Large intestine (tissue), 3 donors: ENCODE data around the gene ITM2C. TPM values are rescaled to one million over a fixed set of nuclear protein-coding genes. Genes with fewer than 3 reads are reported as not detected.
A peak's percentile ranks its signal among the peaks of the same experiment; 100 is the strongest.

Experiments
- DNase-seq, 2 donors: peaks; one replicate each; pipeline versions ENCODE4 v3.0.0 to v3.0.0-alpha.2; 2013
- H3K27ac ChIP-seq: one replicate; pipeline ENCODE4 v1.5.1; 2013; ENCODE audit warnings: low read length
- H3K27me3 ChIP-seq: 2 replicates; pipeline ENCODE4 v1.6.1; 2013; ENCODE audit warnings: low read length; ENCODE audit not compliant: control insufficient read depth, insufficient read depth
- H3K36me3 ChIP-seq: 2 replicates; pipeline ENCODE4 v1.6.1; 2013; ENCODE audit warnings: low read length; ENCODE audit not compliant: control insufficient read depth, insufficient read depth
- H3K4me1 ChIP-seq: one replicate; pipeline ENCODE4 v1.6.1; 2013; ENCODE audit warnings: low read length; ENCODE audit not compliant: control insufficient read depth, insufficient read depth
- H3K4me3 ChIP-seq: one replicate; pipeline ENCODE4 v1.5.1; 2013; ENCODE audit warnings: low read length
- H3K9me3 ChIP-seq: one replicate; pipeline ENCODE4 v1.6.1; 2013; ENCODE audit warnings: mild to moderate bottlenecking, low read depth, low read length, moderate library complexity; ENCODE audit not compliant: control insufficient read depth
- WGBS: methylation state at CpG from one replicate; pipeline ENCODE4 v1.1.5; 2013; ENCODE audit warnings: low lambda C conversion rate; ENCODE audit not compliant: insufficient coverage; 5-methylcytosine and 5-hydroxymethylcytosine counted together
- polyA plus RNA-seq: library from polyadenylated mRNA; unstranded; fragments of 120-200 nt; gene quantifications from one replicate; pipeline ENCODE4 v1.2.1, GENCODE V29; 2013

The ITM2C gene
- polyA plus RNA-seq, 1 donor = 321 TPM

DNA sequence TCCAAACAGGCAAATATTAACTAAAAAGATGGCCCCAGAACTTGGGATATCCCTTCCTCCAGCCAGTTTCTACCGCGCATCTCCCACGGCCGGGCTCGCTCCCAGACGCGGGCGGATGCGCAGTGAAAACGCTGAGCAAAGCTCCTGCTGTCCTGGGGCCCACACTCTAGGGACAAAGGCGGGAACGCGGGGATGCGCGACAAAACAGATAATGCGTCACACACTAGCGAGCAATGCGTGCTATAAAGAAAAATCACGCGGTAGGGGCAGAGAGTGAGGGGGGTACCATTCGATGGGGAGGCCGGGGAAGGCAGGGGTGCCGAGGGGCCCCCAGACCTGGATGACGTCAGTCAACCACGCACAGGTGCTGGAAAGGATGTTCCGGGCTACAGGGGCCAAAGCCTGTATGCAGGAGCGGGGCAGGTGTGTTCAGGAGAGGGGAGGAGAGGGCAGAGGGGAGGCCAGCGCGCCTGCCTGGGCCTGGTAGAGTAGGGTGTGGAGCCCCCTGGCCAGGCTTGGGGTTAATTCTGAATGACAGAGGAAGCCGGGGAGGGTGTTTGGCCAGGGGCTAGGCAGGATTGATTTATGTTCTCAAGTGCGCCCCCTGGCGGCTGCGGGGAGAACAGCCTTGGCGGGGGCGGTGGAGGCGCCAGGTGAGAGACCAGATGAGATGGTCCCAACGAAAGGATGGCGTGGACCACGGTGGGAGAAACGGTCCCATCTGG, 14.9 kb upstream of the ITM2C start:
- H3K27ac ChIP-seq = no peak overlapping the region
- H3K9me3 ChIP-seq = no peaks in the 10 kb centered on the region
- no peaks in the 10 kb centered on the region for H3K36me3 ChIP-seq
- no peak overlapping the region for H3K4me3 ChIP-seq
- H3K4me1 ChIP-seq = peaks cover 3% of the 10 kb centered on the region
- H3K27me3 ChIP-seq = peaks cover 12% of the 10 kb centered on the region
- no peak for DNase-seq
- WGBS = no CpG with 5 or more reads among the region's 40 CpGs

DNA sequence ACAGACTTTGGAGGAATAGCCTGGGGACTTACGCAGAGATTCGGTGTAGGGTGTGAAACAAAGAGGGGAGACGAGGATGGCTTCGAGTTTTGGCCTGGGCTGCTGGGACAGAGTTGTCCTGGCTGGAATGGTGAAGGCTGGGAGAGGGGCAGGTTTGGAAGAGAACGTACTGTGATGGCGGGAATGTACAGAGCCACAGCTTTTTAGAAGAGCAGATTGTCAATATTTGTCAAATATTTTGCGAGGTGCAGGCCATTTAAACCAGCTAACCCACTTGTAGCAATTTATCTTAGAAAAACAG, 14.4 kb upstream of the ITM2C start:
- WGBS = 67% methylated on average over 1 of the region's 7 CpGs

DNA sequence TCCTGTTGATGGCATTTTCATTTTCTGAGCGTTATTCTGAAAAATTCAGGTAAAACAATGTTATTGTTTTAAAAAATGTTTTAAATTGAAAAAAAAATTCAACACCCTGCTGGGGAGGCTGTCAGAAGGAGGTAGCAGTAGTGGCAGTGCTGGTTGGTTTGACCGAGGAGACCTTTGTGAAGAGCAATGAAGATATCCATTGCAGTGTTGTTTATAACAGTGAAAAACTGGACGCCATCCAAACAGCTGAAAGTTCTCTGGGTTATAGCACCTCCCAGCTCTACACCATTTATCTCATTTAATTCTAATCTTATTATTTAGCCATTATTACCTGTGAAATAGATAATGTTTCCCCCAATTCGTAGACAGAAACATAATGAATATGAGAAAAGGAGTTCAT, 12.6 kb upstream of the ITM2C start:
- no peaks in the 10 kb centered on the region for H3K36me3 ChIP-seq
- H3K27ac ChIP-seq = no peak overlapping the region
- H3K27me3 ChIP-seq = peaks cover 12% of the 10 kb centered on the region
- H3K4me3 ChIP-seq = no peak overlapping the region
- WGBS = 88% methylated on average over 2 of the region's 4 CpGs
- peaks cover 3% of the 10 kb centered on the region for H3K4me1 ChIP-seq
- DNase-seq = no peak
- H3K9me3 ChIP-seq = no peaks in the 10 kb centered on the region

More for the DNA sequence above, 14.4 kb upstream of the ITM2C start:
- peaks cover 12% of the 10 kb centered on the region for H3K27me3 ChIP-seq
- no peaks in the 10 kb centered on the region for H3K36me3 ChIP-seq
- H3K4me1 ChIP-seq = peaks cover 3% of the 10 kb centered on the region
- no peak overlapping the region for H3K27ac ChIP-seq
- DNase-seq = no peak
- no peak overlapping the region for H3K4me3 ChIP-seq
- no peaks in the 10 kb centered on the region for H3K9me3 ChIP-seq

DNA sequence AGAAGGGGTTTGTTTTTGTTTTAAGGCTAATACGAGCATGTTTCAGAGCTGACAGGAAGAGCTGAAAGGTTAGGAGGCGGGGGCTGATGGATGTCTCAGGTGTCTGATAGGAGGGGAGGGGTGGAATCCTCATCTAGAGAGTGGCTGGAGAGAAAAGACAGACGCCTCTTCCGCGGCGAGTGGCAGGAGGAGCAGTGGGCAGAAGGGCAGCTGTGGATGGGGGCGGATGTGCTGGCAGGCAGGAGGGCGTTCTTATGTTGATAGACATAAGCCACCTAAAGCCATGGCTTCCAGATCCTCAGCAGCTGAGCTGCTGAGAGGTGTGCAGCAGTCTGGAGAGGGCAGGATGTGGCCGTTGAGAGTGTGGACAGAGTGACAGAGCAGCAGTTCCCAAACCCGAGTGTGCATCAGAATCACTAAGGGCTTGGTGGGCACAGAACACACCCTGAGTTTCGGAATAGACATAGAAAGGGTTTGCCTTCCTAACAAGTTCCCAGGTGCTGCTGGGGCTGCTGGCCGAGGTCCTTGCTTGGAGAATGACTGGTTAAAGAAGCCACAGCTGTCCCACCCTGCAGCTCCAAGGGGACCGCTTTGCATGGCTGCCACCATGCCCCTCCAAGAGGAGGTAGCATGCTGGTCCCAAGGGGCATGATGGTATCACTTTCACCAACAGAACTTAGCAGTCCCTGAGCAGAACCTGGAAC, 3.0 kb upstream of the ITM2C start:
- 29% methylated on average over 1 of the region's 13 CpGs for WGBS
- Histone ChIP-seq H3K4me1 (peaks cover 12% of the 10 kb centered on the region), H3K4me3 (no peak overlapping the region), H3K9me3 (peaks cover 3% of the 10 kb centered on the region), H3K27ac (no peak overlapping the region), H3K36me3 (no peaks in the 10 kb centered on the region), H3K27me3 (no peaks in the 10 kb centered on the region)
- no peak for DNase-seq

DNA sequence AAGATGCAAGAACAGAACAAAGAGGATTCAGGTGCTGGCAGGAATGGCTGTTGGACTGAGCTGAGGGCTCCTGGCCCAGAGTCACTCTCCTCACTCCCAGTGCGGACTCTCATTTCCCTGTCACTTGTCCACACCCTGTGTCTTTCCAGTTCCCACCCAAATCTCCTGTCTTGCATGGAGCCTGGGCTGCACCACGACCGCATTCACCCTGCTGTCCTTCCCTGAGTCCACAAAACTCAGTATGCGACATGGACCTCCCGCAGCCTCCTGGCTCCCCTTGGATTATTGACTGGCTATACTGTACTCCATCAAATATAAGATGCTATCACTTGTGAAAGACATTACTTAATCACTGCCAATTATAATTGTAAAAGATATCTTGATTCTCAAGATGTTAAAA, 2.5 kb upstream of the ITM2C start:
- Histone ChIP-seq H3K27ac (no peak overlapping the region), H3K36me3 (peaks cover 2% of the 10 kb centered on the region), H3K4me3 (no peak overlapping the region), H3K9me3 (peaks cover 3% of the 10 kb centered on the region), H3K4me1 (peaks cover 18% of the 10 kb centered on the region), H3K27me3 (no peaks in the 10 kb centered on the region)
- DNase-seq = no peak
- no CpG with 5 or more reads among the region's 5 CpGs for WGBS

DNA sequence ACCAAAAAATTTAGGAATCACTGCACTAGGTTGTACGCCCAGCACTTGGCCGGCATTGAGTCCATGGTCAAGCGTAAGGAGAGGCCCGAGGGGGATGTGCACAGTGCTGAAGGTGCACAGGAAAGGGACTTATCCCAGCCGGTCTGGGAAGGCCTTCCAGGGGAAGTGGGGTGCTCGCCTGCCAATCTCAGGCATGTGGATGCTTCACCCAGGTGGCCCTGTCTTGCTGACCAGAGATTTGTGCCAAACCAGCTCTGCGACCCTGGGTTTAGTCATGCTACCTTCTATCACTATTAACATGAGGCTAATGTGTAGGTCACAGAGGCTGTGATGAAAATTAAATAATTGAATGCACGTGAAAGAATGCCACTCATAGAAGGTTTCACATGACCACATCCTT, 1.7 kb upstream of the ITM2C start:
- peaks cover 3% of the 10 kb centered on the region for H3K9me3 ChIP-seq
- H3K27ac ChIP-seq = no peak overlapping the region
- WGBS = no CpG with 5 or more reads among the region's 8 CpGs
- peaks cover 2% of the 10 kb centered on the region for H3K36me3 ChIP-seq
- no peak for DNase-seq
- H3K27me3 ChIP-seq = no peaks in the 10 kb centered on the region
- peaks cover 25% of the 10 kb centered on the region for H3K4me1 ChIP-seq
- H3K4me3 ChIP-seq = no peak overlapping the region

DNA sequence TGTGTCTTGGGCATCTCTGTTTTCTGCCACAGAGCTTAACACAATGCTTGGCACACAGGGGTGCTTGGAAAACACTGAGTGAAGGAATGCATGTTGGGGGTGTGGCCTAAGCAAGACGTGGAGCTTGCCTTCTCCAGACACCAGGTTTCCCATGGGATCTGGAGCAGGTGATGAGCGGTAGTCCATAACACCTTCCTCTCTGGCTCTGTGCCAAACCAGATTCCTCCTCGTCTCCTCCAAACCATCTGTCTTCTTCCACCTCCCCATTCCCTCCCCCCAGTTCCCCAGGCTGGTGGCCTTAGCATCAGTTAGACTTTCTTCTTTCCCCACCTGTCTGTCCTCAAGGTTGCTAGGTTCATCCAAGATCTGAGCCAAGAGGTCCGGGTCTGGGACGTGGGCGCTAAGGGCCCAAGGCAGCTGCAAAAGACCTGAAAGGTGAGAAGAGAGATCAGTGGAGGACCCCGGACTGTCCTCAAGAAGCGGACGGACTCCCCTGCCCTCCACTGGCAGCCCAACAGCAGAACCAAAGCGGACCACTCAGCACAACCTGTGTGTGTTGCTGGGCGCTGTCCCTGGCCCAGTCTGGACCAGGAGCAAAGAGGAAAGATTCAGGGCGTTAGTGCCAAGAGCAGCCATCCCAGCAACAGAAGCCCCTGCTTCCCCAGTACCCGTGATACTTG, 1.2 kb upstream of the ITM2C start:
- no peak for DNase-seq
- peaks cover 3% of the 10 kb centered on the region for H3K9me3 ChIP-seq
- no peak overlapping the region for H3K27ac ChIP-seq
- peaks cover 30% of the 10 kb centered on the region for H3K4me1 ChIP-seq
- H3K36me3 ChIP-seq = peaks cover 2% of the 10 kb centered on the region
- 20% methylated on average over 1 of the region's 13 CpGs for WGBS
- no peaks in the 10 kb centered on the region for H3K27me3 ChIP-seq
- no peak overlapping the region for H3K4me3 ChIP-seq

DNA sequence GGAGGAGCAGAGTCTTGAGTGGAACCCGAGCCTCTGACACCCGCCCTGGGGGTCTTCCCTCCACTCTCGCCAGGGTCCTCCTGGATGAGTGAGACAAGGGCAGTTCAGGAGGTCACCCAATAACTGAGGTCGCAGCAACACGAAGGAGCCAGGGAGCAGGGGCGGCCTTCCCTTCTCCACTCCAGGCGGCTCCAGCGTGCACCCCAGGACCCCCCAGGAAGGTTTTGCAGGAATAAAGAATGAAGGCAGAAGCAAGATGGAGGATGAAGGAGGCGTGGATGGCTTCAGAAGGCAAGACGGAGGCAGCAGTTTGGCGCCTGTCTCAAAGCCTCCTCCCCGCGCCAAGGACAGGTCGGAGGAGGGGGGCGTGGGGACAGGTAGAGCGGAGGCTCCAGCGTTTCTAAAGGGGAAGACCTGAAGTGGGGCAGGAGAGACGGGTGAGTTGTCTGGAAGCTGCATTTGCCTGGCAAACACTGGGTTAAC, 579 bp upstream of the ITM2C start:
- no peak for DNase-seq
- Histone ChIP-seq H3K4me1 (peaks cover 36% of the 10 kb centered on the region), H3K4me3 (peak overlapping the region; percentile 95), H3K36me3 (peaks cover 2% of the 10 kb centered on the region), H3K27ac (peak overlapping the region; percentile 20), H3K27me3 (no peaks in the 10 kb centered on the region), H3K9me3 (peaks cover 3% of the 10 kb centered on the region)
- 10% methylated on average over 2 of the region's 18 CpGs for WGBS

DNA sequence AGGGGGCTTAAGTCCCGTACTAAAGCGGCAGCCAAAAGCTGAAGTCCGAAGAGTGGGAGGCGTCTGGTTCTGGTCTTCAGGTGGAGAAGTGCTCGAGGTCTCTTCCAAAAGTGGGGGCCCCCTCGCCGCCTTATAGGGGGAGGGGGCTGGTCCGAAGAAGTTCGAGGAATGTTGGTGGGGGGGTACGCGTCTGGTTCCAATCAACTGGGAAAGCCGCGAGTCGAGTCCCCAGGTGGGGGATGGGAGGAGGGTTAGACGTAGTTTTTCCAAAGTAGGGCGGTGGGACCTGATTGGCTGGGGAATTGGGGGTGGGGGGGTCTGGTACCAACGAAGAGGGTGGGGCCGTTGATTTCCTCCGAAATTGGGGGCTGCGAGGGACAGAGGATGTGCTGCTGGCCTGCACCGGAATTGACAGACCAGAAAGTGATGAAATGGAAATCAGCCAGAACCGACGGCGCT, 594 bp downstream of the ITM2C start:
- H3K4me1 ChIP-seq = peaks cover 48% of the 10 kb centered on the region
- H3K27ac ChIP-seq = peak overlapping the region; percentile 74

More for the DNA sequence above, 594 bp downstream of the ITM2C start:
- WGBS = 20% methylated on average over 1 of the region's 24 CpGs
- DNase-seq = peak in 1 of 2 donors; percentile 57
- peaks cover 3% of the 10 kb centered on the region for H3K9me3 ChIP-seq
- H3K4me3 ChIP-seq = peak overlapping the region; percentile 95
- no peaks in the 10 kb centered on the region for H3K27me3 ChIP-seq
- peaks cover 2% of the 10 kb centered on the region for H3K36me3 ChIP-seq
